Thyroid gland (tissue), 4 donors: Measurements from ENCODE around the gene ST7L.

Source experiments
- POLR2A ChIP-seq, 2 donors: fragments of 450-650 bp; IDR thresholded peaks; one replicate each; pipeline ENCODE4 v1.6.1; 2017; ENCODE audit warnings: antibody characterized with exemption in 2 of 2, mild to moderate bottlenecking in 2 of 2, moderate library complexity in 1 of 2
- TF ChIP-seq, protein P1 (sequence below), 6 experiments: fragments of 200-600 bp in 3 of 6; fragments of 450-650 bp in 3 of 6; sonication (generic) in 3 of 6; IDR thresholded peaks; one replicate each; pipeline ENCODE4 v1.5.1; 2016 to 2019; ENCODE audit warnings: antibody characterized with exemption in 6 of 6, mild to moderate bottlenecking in 2 of 6, inconsistent platforms in 1 of 6, moderate library complexity in 1 of 6

DNA sequence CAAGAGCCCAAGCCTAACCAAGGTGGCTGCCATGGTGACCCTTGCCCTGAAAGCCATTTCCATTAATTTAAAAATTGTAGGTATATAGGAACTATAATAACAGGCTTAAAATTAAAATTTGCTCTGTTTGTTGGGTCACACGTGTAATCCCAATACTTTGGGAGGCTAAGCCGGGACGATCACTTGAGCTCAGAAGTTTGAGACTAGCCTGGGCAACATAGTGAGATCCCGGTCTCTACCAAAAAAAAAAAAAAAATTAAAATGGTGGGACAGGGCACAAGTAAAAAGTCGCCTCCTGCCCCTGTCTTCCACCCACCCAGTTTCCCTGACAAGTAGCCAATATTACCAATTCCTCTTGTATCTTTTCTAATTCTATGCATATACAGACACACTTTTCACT, 7.3 kb upstream of the ST7L start:
- TF ChIP-seq, protein P1, sequence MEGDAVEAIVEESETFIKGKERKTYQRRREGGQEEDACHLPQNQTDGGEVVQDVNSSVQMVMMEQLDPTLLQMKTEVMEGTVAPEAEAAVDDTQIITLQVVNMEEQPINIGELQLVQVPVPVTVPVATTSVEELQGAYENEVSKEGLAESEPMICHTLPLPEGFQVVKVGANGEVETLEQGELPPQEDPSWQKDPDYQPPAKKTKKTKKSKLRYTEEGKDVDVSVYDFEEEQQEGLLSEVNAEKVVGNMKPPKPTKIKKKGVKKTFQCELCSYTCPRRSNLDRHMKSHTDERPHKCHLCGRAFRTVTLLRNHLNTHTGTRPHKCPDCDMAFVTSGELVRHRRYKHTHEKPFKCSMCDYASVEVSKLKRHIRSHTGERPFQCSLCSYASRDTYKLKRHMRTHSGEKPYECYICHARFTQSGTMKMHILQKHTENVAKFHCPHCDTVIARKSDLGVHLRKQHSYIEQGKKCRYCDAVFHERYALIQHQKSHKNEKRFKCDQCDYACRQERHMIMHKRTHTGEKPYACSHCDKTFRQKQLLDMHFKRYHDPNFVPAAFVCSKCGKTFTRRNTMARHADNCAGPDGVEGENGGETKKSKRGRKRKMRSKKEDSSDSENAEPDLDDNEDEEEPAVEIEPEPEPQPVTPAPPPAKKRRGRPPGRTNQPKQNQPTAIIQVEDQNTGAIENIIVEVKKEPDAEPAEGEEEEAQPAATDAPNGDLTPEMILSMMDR (IDR thresholded peaks at IDR 0.05), result no peak
- no peak for TF ChIP-seq POLR2A (IDR thresholded peaks at IDR 0.05)
